ENCODE measurements around the gene LDLR.
"Not testable (repeated sequence)": the region's sequence is repeated elsewhere in the genome, so short reads cannot be mapped to it uniquely, and the experiment has no call there.

Gene LDLR

DNA sequence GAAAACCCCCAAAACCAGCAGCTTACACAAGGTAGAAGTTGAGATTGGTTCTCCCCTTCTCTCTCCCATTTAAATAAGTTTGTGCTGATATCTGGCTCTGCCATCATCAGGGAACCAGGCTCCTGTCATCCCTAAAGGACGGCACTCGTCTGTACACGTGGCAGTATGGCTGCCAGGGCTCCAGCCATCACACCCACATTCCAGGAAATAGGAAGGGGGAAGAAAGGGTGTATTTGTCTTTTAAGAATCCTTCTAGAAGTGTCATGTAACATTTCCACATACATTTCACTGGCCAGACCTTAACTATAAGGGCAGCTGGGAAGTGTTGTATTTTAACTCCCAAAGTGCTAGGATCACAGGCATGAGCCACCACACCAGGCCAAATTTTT is 56.3 kb downstream of the LDLR start:
- DNase-seq: no peak

DNA sequence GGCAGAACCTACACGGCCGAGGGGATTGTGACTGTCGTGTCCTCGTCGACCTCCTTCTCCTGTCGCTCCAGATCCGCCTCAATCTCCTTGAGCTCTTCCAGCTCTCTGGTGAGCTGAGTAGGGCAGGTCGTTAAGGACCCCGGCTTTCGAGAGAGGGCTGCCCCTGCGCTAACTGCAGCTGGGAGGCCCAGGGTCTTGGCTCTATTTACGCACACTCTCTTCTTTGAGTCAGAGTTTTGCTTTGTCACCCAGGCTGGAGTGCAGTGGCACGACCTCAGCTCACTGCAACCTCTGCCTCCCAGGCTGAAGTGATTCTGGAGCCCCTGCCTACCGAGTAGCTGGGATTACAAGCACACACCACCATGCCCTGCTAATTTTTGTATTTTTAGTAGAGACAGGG is 58.7 kb downstream of the LDLR start:
- no peak for DNase-seq

DNA sequence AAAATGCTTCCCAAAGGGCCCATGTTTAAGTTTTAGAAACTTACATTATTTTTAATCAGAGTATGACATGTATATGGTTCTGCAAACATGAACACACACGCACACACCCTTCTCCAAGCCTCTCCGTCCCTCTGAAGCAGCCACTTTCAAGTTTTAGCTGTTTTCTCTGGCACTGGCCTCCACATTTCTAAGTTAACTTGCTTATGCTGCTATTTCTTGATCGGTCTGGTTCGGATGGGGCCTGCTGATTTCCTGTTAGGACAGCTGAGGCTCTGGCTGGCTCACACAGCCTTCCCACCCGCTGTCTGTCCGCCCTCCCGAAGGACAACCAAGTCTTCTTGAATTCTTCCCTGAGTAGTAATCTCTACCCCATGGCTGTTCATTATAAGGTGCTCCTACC is 61.9 kb downstream of the LDLR start:
- no peak for DNase-seq

DNA sequence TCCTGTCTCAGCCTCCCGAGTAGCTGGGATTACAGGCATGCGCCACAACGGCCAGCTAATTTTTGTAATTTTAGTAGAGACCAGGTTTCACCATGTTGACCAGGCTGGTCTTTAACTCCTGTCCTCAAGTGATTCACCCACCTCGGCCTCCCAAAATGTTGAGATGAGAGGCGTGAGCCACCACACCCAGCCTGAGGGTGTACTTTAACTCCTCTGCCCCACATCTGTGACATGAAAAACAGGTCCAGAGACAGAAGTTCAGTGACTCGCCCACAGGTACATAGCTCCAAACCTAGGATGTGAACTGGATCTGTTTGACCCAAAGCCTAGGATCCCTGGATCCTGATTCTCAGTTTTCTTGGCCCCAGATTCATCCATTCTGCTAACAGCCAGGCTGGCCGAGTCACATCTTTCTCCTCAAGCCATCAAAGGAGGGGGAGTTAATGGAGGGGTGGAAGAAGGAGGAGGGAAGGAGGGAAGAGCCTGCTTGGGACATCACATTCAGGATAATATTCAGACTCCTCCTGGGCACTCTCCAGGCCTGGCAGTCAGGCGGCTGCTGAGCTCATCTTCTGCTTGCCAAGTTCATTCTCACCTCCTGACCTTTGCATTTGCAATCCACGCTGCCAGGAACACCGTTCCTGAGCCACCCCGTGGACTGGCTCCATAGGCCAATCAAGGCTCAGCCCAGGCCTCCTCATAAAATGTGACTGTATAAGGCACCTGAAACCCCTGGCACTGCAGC is 63.2 kb downstream of the LDLR start:
- no peak for DNase-seq

- DNase-seq: no peak
These were observed 65.4 kb downstream of the LDLR start for GRCh38 chr19:11154683-11155047.

GRCh38 chr19:11155373-11156120 is 66.3 kb downstream of the LDLR start, which contains the start of gene SPC24:
SPC24 (minus strand) TSS chr19:11155782; CDS start chr19:11155776, 6 bp downstream.
- DNase-seq: peak; percentile 96

DNA sequence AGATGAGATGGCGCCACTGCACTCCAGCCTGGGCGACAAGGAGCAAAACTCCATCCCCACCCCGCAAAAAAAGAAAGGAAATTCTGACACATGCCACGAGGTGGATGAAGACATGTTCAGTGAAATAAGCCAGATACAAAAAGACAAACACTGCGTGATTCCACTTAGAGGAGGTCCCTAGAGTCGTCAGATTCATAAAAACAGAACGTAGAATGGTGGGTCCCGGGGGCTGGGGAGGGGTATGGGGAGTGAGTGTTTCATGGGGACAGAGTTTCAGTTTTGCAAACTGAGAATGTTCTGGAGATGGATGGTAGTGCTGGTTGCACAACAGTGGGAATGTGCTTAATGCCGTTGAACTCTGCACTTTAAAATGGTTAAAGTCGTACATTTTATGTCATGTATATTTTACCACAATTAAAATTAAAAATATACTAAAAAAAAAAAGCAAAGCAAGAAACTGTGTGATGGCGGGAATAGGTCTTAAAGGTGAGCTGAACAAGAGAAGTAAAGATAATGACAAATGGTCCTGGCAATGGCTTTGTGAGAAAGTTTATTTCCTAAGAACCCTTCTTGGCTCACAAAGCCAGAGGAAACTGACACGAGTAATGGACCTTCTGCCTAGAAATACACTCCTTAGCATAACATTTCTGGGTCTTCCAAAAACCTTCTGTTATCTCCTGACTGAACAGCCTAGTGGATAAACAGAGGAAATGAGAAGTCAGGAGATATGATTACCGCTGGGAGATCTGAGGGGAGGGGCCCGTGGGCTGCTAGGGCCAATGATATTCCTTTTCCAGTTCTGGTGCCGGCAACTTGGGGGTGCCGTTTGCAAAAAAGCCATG is 70.6 kb downstream of the LDLR start:
- no peak for DNase-seq

DNA sequence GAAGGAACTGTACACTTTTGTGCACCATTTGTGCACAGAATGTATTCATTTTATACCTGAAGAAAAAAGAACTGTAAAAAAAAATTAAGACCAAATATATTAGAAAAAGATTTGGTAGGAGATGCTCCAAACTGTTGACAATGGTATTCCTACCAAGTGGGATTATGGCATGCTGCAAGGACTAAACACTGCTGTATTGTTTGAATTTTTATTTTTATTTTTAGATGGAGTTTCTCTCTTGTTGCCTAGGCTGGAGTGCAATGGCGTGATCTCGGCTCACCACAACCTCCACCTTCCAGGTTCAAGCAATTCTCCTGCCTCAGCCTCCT is 71.1 kb downstream of the LDLR start:
- not testable (repeated sequence) for DNase-seq

DNA sequence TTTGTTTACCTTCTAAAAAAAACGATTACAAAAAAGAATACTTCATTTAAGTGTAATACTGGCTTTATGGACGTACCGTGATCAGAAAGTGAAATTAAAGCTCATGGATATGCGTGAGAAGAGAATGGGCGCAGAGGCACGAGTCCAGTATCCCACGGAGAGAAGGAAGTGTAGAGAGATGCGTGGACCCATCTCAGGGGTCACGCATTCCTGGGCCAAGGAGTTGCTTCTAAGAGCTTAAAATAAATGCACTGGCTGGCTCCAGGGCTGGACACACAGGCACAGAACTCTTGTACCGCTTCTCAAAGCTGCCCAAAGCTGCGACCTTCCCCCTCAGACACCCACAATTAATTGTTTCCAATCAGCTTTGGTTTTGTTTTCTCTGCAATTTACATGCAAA is 75.0 kb downstream of the LDLR start:
- no peak for DNase-seq

GRCh38 chr19:11164879-11165406 is 75.7 kb downstream of the LDLR start:
- no peak for DNase-seq

GRCh38 chr19:11165486-11166030 is 76.3 kb downstream of the LDLR start:
- DNase-seq: no peak

GRCh38 chr19:11166281-11167142 is 77.2 kb downstream of the LDLR start:
- DNase-seq: no peak

DNA sequence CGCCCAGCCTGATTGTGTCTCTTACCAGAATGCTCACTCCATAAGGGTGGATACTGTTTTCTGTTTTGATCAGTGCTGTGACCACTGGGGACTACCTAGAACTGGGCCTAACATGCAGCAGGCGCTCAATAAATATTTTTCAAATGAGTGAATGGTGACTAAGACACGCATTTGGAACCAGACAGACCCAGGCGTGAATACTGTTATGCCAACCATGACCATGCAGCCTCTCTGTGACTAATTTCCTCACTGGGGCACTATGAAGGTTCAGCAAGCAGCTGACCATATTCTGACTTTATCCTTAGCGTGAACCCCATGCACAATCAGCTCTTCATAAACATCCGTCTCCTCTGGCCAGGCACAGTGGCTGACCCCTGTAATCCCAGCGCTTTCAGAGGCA is 79.3 kb downstream of the LDLR start:
- DNase-seq: no peak

DNA sequence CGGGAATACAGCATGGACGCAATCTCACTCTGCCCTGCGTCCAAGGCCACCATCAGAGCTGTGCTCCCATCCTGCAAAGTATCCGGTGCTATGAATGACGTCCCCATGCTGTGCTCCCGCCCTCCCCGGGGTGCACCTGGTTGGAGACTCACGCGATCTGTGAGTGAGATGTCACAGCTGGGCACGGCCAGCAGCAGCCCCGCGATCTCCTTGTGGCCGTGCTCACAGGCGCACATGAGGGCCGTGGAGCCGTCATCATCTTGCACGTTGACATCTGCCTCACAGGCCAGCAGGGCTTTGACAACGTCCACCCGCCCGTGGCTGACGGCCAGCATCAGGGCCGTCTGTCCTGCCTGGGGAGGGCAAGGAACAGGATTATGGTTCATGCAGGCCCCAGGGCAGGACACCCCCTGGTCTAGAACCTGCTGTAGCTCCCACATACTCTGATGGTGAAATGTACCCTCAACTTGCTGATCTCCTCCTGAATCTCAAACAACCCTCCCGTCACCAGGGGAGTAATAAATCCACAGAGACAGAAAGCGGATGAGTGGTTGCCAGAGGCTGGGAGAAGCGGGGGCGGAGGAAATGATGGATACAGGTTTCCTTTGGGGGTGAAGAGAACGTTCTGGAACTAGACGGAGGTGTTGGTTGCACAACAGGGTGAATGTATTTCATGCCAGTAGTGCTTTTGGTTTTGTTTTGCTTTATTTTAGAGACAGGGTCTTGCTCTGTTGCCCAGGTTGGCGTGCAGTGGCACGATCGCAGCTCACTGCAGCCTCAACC is 80.8 kb downstream of the LDLR start:
- no peak for DNase-seq

DNA sequence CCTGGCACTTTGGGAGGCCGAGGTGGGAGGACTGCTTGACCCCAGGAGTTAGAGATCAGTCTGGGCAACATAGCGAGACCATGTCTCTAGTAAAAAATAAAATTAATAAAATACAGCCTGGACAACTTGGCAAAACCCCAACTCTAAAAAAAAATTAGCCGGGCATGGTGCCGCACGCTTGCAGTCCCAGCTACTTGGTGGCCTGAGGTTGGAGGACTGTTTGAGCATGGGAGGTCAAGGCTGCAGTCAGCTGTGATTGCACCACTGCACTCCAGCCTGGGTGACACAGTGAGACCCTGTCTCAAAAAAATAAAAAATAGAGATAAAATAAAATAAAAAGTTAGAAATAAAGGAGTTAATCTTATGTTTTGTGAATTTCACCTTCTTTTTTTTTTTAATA is 81.9 kb downstream of the LDLR start:
- no peak for DNase-seq

GRCh38 chr19:11172576-11172975 is 83.3 kb downstream of the LDLR start:
- DNase-seq: no peak

- DNase-seq: no peak
These were observed 84.4 kb downstream of the LDLR start for GRCh38 chr19:11173516-11174155.

DNA sequence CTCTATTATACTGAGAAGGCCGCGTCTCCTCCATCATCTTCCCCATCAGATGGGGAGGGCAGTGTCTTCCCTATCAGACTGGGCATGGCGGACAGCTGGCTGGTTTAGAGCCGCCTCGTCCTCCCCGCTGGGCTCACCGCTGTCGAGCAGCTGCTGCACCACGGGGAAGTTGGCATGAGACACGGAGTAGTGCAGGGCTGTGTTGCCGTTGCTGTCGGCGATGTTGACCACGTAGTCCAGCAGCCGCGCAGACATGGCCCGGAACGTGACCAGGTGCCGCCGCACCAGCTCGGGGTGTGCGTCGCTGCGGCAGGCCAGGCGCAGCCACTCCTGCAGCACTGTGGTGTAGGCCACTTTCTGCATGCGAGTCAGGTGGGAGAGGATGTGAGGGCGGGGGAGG is 85.1 kb downstream of the LDLR start:
- no peak for DNase-seq

GRCh38 chr19:11175920-11176319 is 86.7 kb downstream of the LDLR start:
- DNase-seq: no peak

- no peak for DNase-seq
These were observed 87.4 kb downstream of the LDLR start for GRCh38 chr19:11176466-11177193.
